Raji (cell line): ENCODE measurements around the gene PRKAR1A.

Source experiments
- POLR2A ChIP-seq: IDR thresholded peaks from 2 replicates; pipeline ENCODE4 v1.6.1; 2011; ENCODE audit warnings: low read depth, low read length, control low read depth; ENCODE audit not compliant: insufficient read depth

PRKAR1A gene

DNA sequence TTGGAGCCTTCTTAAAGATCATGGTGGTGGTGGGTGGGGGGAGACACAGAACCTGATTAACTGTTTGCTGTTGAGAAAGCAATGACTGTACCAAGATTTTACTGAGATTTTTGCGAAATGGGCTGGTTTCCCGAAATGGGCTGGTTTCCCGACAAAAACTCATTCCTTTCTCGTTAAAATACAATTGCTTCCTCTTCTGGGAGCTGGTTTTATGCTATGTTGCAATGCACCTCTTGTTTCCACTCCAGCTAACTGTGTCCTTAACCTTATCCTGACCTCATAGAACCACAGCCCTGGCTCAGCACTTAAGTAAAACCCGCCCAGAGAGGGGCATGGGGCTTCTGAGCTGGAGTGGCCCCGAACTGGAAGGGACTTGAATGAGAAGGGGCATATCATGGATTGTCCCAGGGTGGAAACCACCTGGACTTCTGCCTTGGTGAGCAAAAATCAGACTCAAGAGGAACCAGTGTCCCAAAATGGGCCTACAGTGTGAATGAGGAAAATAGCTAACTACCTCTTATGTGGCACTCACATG lies 68.1 kb downstream of the PRKAR1A start:
- no peak for TF ChIP-seq POLR2A

DNA sequence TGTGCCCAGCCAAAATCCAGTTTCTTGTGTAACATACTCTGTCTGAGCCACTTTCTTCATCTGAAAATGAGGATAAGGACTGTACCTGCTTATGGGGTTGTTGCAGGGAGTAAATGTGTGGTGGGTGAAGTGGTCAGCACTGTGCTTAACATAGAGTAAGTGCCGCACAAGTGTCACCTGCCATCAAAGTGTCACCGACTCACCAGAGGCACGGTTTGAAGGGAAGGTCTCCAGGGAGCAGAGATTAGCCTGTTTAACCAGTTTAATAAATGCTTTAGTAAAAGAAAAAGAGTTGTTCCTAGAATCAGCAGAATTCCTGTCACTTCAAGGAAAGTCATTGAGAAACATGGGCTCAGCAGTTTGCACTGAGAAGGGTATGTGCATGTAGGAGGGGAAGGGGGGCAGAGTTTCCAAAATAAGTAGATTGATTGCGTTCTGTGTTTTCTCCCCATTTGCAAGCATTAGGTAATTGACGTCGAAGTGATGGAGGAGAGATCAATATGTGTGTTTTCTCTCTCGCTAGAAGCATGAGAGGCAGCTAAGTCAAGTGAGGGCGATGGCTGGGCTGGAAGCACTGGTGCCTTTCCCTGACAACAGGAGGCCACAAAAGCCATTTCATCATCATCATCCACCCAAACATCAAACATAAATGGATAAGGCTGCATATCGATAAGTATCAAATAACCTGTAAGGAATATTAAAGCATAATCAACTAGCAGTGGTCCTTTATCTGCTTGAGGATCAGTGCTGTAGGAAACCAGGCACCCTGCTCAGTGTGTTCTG lies 69.8 kb downstream of the PRKAR1A start:
- TF ChIP-seq POLR2A: no peak

GRCh38 chr17:68584581-68585303 lies 72.5 kb downstream of the PRKAR1A start:
- no peak for TF ChIP-seq POLR2A

GRCh38 chr17:68585643-68586042 lies 73.4 kb downstream of the PRKAR1A start:
- no peak for TF ChIP-seq POLR2A

DNA sequence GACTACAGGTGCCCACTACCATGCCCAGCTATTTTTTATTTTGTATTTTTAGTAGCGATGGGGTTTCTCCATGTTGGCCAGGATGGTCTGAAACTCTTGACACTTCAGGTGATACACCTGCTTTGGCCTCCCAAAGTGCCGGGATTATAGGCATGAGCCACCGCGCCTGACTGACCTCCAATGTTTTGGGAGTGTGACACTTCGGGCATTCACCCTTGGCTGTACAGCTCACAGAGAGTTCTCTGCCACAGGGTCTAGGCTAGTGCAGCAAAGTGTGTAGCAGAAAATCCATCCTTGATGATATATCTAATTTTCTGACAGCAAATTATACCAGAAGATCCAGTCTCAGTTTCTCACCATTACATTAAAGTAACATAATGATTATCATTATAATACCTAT lies 74.8 kb downstream of the PRKAR1A start:
- TF ChIP-seq POLR2A: no peak

GRCh38 chr17:68587847-68588246 lies 75.6 kb downstream of the PRKAR1A start:
- TF ChIP-seq POLR2A: no peak

GRCh38 chr17:68588362-68588761 lies 76.1 kb downstream of the PRKAR1A start:
- TF ChIP-seq POLR2A: no peak

GRCh38 chr17:68589086-68589485 lies 76.9 kb downstream of the PRKAR1A start:
- TF ChIP-seq POLR2A: no peak

DNA sequence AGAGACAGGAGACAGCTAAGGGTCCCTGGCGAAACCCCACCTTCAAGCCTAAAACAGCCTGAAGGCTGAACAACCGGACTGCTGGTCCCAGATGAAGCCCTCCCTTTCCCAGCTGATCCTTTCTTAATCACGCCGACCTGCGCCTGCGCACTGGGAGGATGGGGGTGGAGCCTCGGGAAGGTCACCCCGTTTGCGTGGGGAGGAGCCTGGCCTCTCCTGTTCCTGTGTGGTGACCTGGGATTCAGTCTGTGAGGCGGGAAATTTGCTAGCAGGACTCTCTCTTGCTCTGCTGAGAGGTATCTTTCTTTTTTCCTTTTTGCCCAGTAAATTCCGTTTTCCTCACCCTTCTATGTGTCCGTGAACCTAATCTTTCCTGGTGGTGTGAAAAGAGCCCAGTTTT lies 79.4 kb downstream of the PRKAR1A start:
- no peak for TF ChIP-seq POLR2A

DNA sequence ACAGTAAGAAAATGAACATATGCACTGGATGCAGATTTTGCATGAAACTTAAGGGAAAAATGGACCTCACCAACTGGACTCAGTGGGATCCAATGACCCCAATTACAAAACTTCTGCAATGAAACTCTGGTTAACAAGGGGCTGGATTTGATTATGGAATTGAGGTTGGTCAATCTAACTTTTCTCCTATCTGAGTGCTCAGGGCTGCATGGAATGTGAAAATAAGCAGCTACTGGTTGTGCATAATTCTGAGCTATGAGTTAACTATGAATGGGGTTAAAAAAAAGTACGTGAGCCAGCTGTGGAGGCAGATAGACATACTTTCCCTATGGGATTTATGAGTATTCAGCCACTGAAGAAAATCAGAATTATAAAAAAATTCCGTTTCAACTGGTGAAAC lies 79.8 kb downstream of the PRKAR1A start:
- TF ChIP-seq POLR2A: no peak

GRCh38 chr17:68592682-68593641 lies 80.7 kb downstream of the PRKAR1A start:
- TF ChIP-seq POLR2A: no peak

GRCh38 chr17:68594552-68594951 lies 82.3 kb downstream of the PRKAR1A start:
- TF ChIP-seq POLR2A: no peak

- no peak for TF ChIP-seq POLR2A
These were observed 83.3 kb downstream of the PRKAR1A start for GRCh38 chr17:68595496-68595895.

GRCh38 chr17:68595986-68596385 lies 83.8 kb downstream of the PRKAR1A start:
- no peak for TF ChIP-seq POLR2A

GRCh38 chr17:68596411-68596945 lies 84.2 kb downstream of the PRKAR1A start:
- TF ChIP-seq POLR2A: no peak
